Upper lobe of left lung (tissue), 4 donors: ENCODE measurements around the gene ADCY2.

Experiments
- EP300 ChIP-seq, 4 donors: sonication (generic); formaldehyde crosslinking; IDR thresholded peaks; one replicate each; pipeline ENCODE4 v1.5.1; 2017; ENCODE audit warnings: antibody characterized with exemption in 4 of 4, control low read depth in 2 of 4
- POLR2A ChIP-seq, 4 donors: fragments of 450-650 bp; IDR thresholded peaks; one replicate each; pipeline ENCODE4 v1.5.1; 2016 to 2017; ENCODE audit warnings: antibody characterized with exemption in 4 of 4, mild to moderate bottlenecking in 2 of 4
- POLR2AphosphoS5 ChIP-seq, 2 donors: sonication (generic); formaldehyde crosslinking; IDR thresholded peaks; one replicate each; pipeline ENCODE4 v1.5.1; 2017; ENCODE audit warnings: antibody characterized with exemption in 2 of 2
- TF ChIP-seq, protein P1 (sequence below), 6 experiments: fragments of 450-650 bp in 4 of 6; fragments of 200-600 bp in 2 of 6; sonication (generic) in 2 of 6; IDR thresholded peaks; one replicate each; pipeline ENCODE4 v1.5.1; 2016 to 2019; ENCODE audit warnings: antibody characterized with exemption in 6 of 6

DNA sequence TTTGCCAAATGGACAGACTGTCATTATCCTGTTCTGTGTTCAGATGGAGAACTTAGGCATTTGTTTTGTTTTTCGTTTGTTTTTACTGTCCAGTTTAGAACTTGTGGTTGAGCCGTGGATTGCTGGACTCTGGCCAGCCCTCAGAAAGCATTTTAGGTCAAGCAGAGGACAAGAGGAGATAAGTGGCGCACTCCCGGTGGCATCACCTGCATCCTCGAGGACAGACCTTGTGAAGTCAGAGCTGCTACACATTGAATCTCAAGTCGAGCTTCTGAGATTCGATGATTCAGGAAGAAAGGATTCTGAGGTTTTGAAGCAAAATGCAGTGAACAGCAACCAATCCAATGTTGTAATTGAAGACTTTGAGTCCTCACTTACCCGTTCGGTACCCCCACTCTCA is 481.9 kb downstream of the ADCY2 start:
- TF ChIP-seq POLR2AphosphoS5 (IDR thresholded peaks at IDR 0.05) (no peak), EP300 (IDR thresholded peaks at IDR 0.05) (no peak), POLR2A (IDR thresholded peaks at IDR 0.05) (no peak)
- TF ChIP-seq, protein P1, sequence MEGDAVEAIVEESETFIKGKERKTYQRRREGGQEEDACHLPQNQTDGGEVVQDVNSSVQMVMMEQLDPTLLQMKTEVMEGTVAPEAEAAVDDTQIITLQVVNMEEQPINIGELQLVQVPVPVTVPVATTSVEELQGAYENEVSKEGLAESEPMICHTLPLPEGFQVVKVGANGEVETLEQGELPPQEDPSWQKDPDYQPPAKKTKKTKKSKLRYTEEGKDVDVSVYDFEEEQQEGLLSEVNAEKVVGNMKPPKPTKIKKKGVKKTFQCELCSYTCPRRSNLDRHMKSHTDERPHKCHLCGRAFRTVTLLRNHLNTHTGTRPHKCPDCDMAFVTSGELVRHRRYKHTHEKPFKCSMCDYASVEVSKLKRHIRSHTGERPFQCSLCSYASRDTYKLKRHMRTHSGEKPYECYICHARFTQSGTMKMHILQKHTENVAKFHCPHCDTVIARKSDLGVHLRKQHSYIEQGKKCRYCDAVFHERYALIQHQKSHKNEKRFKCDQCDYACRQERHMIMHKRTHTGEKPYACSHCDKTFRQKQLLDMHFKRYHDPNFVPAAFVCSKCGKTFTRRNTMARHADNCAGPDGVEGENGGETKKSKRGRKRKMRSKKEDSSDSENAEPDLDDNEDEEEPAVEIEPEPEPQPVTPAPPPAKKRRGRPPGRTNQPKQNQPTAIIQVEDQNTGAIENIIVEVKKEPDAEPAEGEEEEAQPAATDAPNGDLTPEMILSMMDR (IDR thresholded peaks at IDR 0.05): no peak
